Esophagus squamous epithelium (tissue), 4 donors: Measurements from ENCODE around the gene UPK2.
A peak's percentile ranks its signal among the peaks of the same experiment; 100 is the strongest.

Experiments used
- POLR2A ChIP-seq, 4 donors: fragments of 450-650 bp; IDR thresholded peaks; one replicate each; pipeline ENCODE4 v1.6.1; 2017; ENCODE audit warnings: antibody characterized with exemption in 4 of 4, mild to moderate bottlenecking in 4 of 4, moderate library complexity in 3 of 4
- TF ChIP-seq, protein P1 (sequence below), 6 experiments: fragments of 450-650 bp in 4 of 6; fragments of 200-600 bp in 2 of 6; sonication (generic) in 2 of 6; IDR thresholded peaks; one replicate each; pipeline ENCODE4 v1.5.1; 2016 to 2019; ENCODE audit warnings: antibody characterized with exemption in 6 of 6, mild to moderate bottlenecking in 4 of 6, moderate library complexity in 4 of 6

- TF ChIP-seq, protein P1, sequence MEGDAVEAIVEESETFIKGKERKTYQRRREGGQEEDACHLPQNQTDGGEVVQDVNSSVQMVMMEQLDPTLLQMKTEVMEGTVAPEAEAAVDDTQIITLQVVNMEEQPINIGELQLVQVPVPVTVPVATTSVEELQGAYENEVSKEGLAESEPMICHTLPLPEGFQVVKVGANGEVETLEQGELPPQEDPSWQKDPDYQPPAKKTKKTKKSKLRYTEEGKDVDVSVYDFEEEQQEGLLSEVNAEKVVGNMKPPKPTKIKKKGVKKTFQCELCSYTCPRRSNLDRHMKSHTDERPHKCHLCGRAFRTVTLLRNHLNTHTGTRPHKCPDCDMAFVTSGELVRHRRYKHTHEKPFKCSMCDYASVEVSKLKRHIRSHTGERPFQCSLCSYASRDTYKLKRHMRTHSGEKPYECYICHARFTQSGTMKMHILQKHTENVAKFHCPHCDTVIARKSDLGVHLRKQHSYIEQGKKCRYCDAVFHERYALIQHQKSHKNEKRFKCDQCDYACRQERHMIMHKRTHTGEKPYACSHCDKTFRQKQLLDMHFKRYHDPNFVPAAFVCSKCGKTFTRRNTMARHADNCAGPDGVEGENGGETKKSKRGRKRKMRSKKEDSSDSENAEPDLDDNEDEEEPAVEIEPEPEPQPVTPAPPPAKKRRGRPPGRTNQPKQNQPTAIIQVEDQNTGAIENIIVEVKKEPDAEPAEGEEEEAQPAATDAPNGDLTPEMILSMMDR (IDR thresholded peaks at IDR 0.05) = peak in 1 of 6 experiments; percentile 6
- peak in 2 of 4 donors; percentile 7 to 31 for TF ChIP-seq POLR2A (IDR thresholded peaks at IDR 0.05)
Measured at GRCh38 chr11:118910309-118911112, 45.6 kb upstream of the UPK2 start.
